Subcutaneous adipose tissue (tissue), 4 donors: ENCODE results near the gene RCSD1. TPM values are rescaled to one million over a fixed set of nuclear protein-coding genes. Genes with fewer than 3 reads are reported as not detected.

Experiments
- CTCF ChIP-seq: fragments of 450-650 bp; IDR thresholded peaks from one replicate; pipeline ENCODE4 v1.5.1; 2016; ENCODE audit warnings: low read depth, mild to moderate bottlenecking, control low read depth, antibody characterized with exemption, moderate library complexity
- total RNA-seq, 4 donors: library from RNA; depleted of rRNA; stranded (reverse); fragments of >200 nt; gene quantifications; one replicate each; pipeline ENCODE4 v1.1.0, GENCODE V29; 2016

Gene RCSD1
- total RNA-seq, 4 donors from 2014 or later = 22.5 to 33.3 (median 28.7) TPM

- no peak for TF ChIP-seq CTCF
These were observed 37.6 kb upstream of the RCSD1 start for GRCh38 chr1:167592475-167592874.

- TF ChIP-seq CTCF = no peak
These were observed 36.2 kb upstream of the RCSD1 start for GRCh38 chr1:167593860-167594259.

DNA sequence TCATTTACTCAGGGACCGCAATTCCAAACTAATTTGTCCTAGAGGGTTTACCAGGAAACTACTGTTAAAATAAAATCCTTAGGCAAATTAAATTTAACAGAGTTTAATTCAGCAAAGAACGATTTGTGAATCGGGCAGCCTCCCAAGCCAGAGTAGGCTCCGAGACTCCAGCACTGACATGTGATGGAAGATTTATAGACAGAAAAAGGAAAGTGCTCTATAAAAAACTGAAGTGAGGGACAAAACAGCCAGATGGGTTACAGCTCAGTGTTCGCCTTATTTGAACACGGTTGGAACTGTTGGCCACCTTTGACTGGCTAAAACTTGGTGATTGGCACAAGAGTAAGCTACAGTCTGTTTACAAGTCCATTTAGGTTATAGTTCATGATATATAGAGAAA is 35.2 kb upstream of the RCSD1 start:
- TF ChIP-seq CTCF = no peak

- TF ChIP-seq CTCF = no peak
These were observed 30.0 kb upstream of the RCSD1 start for GRCh38 chr1:167599957-167600581.

- TF ChIP-seq CTCF = no peak
These were observed 28.3 kb upstream of the RCSD1 start for GRCh38 chr1:167601442-167602383.

DNA sequence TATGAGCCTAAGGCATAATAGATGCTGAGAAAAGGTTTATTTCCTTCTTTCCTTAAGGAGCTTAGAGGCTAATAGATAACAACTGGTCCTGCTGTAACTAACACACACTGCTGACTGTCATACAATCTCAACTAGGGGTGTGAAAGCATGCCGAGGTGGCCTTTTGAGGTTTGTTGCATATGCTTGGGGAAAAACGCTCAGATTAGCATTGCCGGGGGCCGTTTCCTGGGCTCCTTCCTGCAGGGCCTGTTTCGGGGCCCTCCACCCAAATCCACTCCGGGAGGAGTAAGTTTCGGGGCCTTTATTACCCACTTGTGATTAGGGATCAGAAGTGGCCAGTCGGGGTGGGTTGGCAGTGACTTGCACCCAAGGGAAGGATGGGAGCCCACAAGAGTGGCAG is 27.2 kb upstream of the RCSD1 start:
- TF ChIP-seq CTCF = no peak

DNA sequence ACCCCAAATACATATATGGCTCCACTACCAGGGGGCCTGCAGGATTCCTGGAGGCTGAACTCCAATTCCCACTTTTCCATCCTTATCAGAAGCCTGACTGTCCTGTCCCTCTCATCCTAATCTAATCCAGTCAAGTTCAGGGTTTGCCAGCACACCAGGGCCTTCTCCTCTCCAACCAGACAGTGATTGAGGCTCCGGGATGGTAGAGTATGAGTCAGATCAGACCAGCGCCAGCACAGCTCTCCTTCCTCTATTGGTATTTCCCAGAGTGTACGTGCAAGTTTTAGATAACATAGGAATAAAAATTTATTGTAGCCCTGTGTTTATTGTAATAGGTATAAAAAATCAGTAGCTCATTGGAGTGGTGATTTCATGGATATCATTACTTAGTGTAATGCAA is 24.5 kb upstream of the RCSD1 start:
- no peak for TF ChIP-seq CTCF
